Fibroblast of lung (primary cell): ENCODE data around the gene HVCN1. TPM values are rescaled to one million over a fixed set of nuclear protein-coding genes. Genes with fewer than 3 reads are reported as not detected.
"Not testable (repeated sequence)": the region's sequence is repeated elsewhere in the genome, so short reads cannot be mapped to it uniquely, and the experiment has no call there.

ENCODE experiments used
- DNase-seq, 2 donors: peaks; one replicate each; pipeline versions ENCODE4 v3.0.0 to v3.0.0-alpha.2; 2010; ENCODE audit warnings: low read depth in 2 of 2
- H2AFZ ChIP-seq: 2 replicates; pipeline ENCODE4 v1.5.1; 2012; ENCODE audit warnings: low read length, control low read depth, inconsistent platforms
- H3K27ac ChIP-seq: 2 replicates; pipeline ENCODE4 v1.5.1; 2011; ENCODE audit warnings: low read length, control low read depth; ENCODE audit not compliant: insufficient read depth
- H3K27me3 ChIP-seq: 2 replicates; pipeline ENCODE4 v1.5.1; 2011; ENCODE audit warnings: mild to moderate bottlenecking, low read length; ENCODE audit not compliant: control insufficient read depth, insufficient read depth
- H3K36me3 ChIP-seq: 2 replicates; pipeline ENCODE4 v1.5.1; 2011; ENCODE audit warnings: low read length; ENCODE audit not compliant: control insufficient read depth, insufficient read depth
- H3K4me1 ChIP-seq: 2 replicates; pipeline ENCODE4 v1.5.1; 2011; ENCODE audit warnings: low read length; ENCODE audit not compliant: control insufficient read depth, insufficient read depth; ENCODE audit errors: extremely low read depth
- H3K4me2 ChIP-seq: 2 replicates; pipeline ENCODE4 v1.5.1; 2011; ENCODE audit warnings: low read length, control low read depth; ENCODE audit not compliant: insufficient read depth; ENCODE audit errors: extremely low read depth
- H3K4me3 ChIP-seq, 4 experiments: fragments of 200-600 bp in 1 of 4; sonication (generic) in 1 of 4; replicated peaks in 1 of 4; 2 replicates each; pipeline ENCODE4 v1.5.1; 2011 to 2016; ENCODE audit warnings: low read length in 4 of 4, low read depth in 3 of 4, mild to moderate bottlenecking in 3 of 4, control low read depth in 2 of 4, inconsistent platforms in 1 of 4, mixed read lengths in 1 of 4; ENCODE audit not compliant: insufficient read depth in 1 of 4; ENCODE audit errors: control extremely low read depth in 1 of 4
- H3K79me2 ChIP-seq: 2 replicates; pipeline ENCODE4 v1.5.1; 2012; ENCODE audit warnings: mild to moderate bottlenecking, low read length, inconsistent platforms; ENCODE audit not compliant: control insufficient read depth, insufficient read depth
- H3K9ac ChIP-seq: 2 replicates; pipeline ENCODE4 v1.5.1; 2011; ENCODE audit warnings: mild to moderate bottlenecking, low read length, control low read depth; ENCODE audit not compliant: insufficient read depth
- H3K9me3 ChIP-seq: 2 replicates; pipeline ENCODE4 v1.5.1; 2012; ENCODE audit warnings: low read depth, low read length; ENCODE audit not compliant: control insufficient read depth, insufficient read depth
- H4K20me1 ChIP-seq: 2 replicates; pipeline ENCODE4 v1.5.1; 2011; ENCODE audit warnings: low read length; ENCODE audit not compliant: control insufficient read depth, insufficient read depth; ENCODE audit errors: extremely low read depth
- EZH2 ChIP-seq: IDR thresholded peaks from 2 replicates; pipeline ENCODE4 v1.5.1; 2012; ENCODE audit warnings: low read length, control low read depth, mild to moderate bottlenecking; ENCODE audit errors: missing control alignments
- polyA plus RNA-seq, 2 donors: library from polyadenylated mRNA; depleted of rRNA in 1 of 2; stranded (reverse) in 1 of 2; unstranded in 1 of 2; fragments of >200 nt; gene quantifications; 2 replicates each; pipeline ENCODE4 v1.2.1, GENCODE V29; 2011 to 2012; ENCODE audit warnings: missing spikeins in 1 of 2
- total RNA-seq: library from RNA; depleted of rRNA; stranded (reverse); fragments of >200 nt; gene quantifications from 2 replicates; pipeline ENCODE4 v1.2.1, GENCODE V29; 2014
- TF ChIP-seq, protein P1 (sequence below), 2 donors: IDR thresholded peaks in 1 of 2; conservative IDR thresholded peaks in 1 of 2; 1 replicate in 1 of 2; 2 replicates in 1 of 2; pipeline ENCODE4 v1.5.1; 2011 to 2012; ENCODE audit warnings: low read length in 2 of 2, control low read depth in 1 of 2, inconsistent platforms in 1 of 2, low read depth in 1 of 2, mild to moderate bottlenecking in 1 of 2

Gene HVCN1
- total and polyA plus RNA-seq, 2 donors (not counting 1 experiment from before 2014, with no cell fraction given) = 3.6 to 7.4 TPM

DNA sequence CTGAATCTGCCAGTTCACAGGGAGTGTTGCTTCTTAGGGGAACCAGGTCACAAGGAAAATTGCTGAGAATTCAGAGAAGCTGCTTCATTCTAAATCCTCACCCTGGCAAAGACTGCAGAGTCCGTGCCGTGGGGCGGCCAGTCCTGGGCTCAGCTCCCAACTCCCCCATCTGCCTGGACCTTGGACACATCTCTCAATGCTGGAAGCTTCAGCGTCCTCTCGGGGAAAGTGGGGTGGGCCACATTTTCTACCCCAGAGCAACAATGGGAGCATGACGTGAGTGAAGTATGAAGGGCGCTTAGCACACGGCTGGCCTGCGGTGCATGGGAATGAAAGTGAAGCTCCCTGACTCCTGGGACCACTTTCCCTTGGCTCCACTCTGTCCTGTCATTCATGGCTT, 31.2 kb downstream of the HVCN1 start:
- H3K4me1 ChIP-seq = no peaks in the 10 kb centered on the region
- no peak overlapping the region for H3K27ac ChIP-seq
- TF ChIP-seq, protein P1, sequence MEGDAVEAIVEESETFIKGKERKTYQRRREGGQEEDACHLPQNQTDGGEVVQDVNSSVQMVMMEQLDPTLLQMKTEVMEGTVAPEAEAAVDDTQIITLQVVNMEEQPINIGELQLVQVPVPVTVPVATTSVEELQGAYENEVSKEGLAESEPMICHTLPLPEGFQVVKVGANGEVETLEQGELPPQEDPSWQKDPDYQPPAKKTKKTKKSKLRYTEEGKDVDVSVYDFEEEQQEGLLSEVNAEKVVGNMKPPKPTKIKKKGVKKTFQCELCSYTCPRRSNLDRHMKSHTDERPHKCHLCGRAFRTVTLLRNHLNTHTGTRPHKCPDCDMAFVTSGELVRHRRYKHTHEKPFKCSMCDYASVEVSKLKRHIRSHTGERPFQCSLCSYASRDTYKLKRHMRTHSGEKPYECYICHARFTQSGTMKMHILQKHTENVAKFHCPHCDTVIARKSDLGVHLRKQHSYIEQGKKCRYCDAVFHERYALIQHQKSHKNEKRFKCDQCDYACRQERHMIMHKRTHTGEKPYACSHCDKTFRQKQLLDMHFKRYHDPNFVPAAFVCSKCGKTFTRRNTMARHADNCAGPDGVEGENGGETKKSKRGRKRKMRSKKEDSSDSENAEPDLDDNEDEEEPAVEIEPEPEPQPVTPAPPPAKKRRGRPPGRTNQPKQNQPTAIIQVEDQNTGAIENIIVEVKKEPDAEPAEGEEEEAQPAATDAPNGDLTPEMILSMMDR (conservative IDR thresholded peaks at IDR 0.05 in 1 of 2, IDR thresholded peaks at IDR 0.05 in 1 of 2; ENCODE audit: low read depth in 1 of 2, low read length in 2 of 2) = no peak
- no peaks in the 10 kb centered on the region for H4K20me1 ChIP-seq
- H3K79me2 ChIP-seq = no peaks in the 10 kb centered on the region
- no peak overlapping the region for H3K9ac ChIP-seq
- no peak overlapping the region for H3K4me2 ChIP-seq
- H3K27me3 ChIP-seq = no peaks in the 10 kb centered on the region
- H3K9me3 ChIP-seq = no peaks in the 10 kb centered on the region
- H3K36me3 ChIP-seq = no peaks in the 10 kb centered on the region
- H2AFZ ChIP-seq = no peak overlapping the region
- H3K4me3 ChIP-seq = no peak overlapping the region
- no peak for DNase-seq

- H3K36me3 ChIP-seq = no peaks in the 10 kb centered on the region
- H2AFZ ChIP-seq = no peak overlapping the region
- no peak overlapping the region for H3K4me2 ChIP-seq
- TF ChIP-seq, protein P1 (conservative IDR thresholded peaks at IDR 0.05 in 1 of 2, IDR thresholded peaks at IDR 0.05 in 1 of 2; ENCODE audit: low read depth in 1 of 2, low read length in 2 of 2) = no peak
- TF ChIP-seq EZH2 = no peak
- no peak for DNase-seq
- H3K9ac ChIP-seq = no peak overlapping the region
- H3K4me3 ChIP-seq = no peak overlapping the region
- no peak overlapping the region for H3K27ac ChIP-seq
- H3K79me2 ChIP-seq = no peaks in the 10 kb centered on the region
- H3K27me3 ChIP-seq = no peaks in the 10 kb centered on the region
- H4K20me1 ChIP-seq = no peaks in the 10 kb centered on the region
- H3K4me1 ChIP-seq = no peaks in the 10 kb centered on the region
- H3K9me3 ChIP-seq = no peaks in the 10 kb centered on the region
Observed at GRCh38 chr12:110656071-110656655, 32.8 kb downstream of the HVCN1 start.

GRCh38 chr12:110654238-110654637, 34.7 kb downstream of the HVCN1 start:
- not testable (repeated sequence) for H3K36me3 ChIP-seq, H2AFZ ChIP-seq, H3K27me3 ChIP-seq, H3K4me2 ChIP-seq, H3K9ac ChIP-seq, DNase-seq, H3K9me3 ChIP-seq, H3K79me2 ChIP-seq, H3K27ac ChIP-seq, H4K20me1 ChIP-seq, H3K4me3 ChIP-seq, H3K4me1 ChIP-seq
